CD4-positive, alpha-beta T cell treated with Interleukin-17A for 4 hours (primary cell): ENCODE measurements around the gene MUC5AC.
A peak's percentile ranks its signal among the peaks of the same experiment; 100 is the strongest.
"Not testable (repeated sequence)": the region's sequence is repeated elsewhere in the genome, so short reads cannot be mapped to it uniquely, and the experiment has no call there.

Experiments used
- DNase-seq: peaks from one replicate; pipeline ENCODE4 v3.0.0-alpha.2; 2020; ENCODE audit warnings: mixed read lengths

Gene MUC5AC

DNA sequence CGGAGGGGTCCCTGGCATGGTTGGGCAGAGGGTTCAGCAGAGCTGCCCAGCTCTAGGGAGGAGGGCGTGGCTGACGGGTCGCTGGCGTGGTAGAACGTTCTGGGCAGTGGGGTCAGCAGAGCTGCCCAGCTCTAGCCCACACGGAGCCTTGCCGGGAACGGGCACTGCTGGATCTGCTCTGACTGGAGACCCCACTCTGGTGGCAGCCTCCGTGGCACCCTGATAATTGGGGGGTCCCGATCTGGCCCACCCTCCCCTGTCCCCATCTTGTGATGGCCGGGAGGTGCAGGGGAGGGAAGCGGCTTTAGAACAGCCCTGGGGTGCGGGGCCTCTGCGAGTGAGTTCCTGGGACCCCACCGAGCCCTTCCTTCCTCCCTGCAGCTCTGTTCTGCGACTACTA, 21.9 kb downstream of the MUC5AC start:
- DNase-seq: no peak

- DNase-seq: no peak
These were observed 22.4 kb downstream of the MUC5AC start for GRCh38 chr11:1180171-1180570.

GRCh38 chr11:1180947-1181391, 23.2 kb downstream of the MUC5AC start:
- DNase-seq: no peak

- DNase-seq: no peak
These were observed 23.7 kb downstream of the MUC5AC start for GRCh38 chr11:1181420-1181819.

DNA sequence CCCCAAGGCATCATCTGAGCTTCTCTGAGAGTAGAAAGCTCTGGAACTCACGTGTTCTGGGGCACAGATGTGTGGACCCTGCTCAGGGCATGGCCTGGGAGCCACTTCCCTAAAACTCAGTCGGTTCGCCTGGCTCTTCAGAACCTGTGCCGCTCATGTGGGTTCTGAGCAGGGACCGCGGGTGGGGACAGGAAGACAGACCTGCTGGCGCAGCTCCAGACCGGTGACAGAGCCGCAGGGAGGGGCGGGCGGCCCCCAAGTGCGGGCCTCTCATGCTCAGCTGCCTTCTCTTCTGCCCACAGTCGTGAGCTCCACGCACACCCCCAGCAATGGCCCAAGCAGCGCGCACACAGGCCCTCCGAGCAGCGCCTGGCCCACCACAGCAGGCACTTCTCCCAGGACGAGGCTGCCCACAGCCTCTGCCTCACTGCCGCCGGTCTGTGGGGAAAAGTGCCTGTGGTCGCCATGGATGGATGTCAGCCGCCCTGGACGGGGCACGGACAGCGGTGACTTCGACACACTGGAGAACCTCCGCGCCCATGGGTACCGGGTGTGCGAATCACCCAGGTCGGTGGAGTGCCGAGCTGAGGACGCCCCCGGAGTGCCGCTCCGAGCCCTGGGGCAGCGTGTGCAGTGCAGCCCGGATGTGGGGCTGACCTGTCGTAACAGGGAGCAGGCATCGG, 24.2 kb downstream of the MUC5AC start:
- DNase-seq: no peak

DNA sequence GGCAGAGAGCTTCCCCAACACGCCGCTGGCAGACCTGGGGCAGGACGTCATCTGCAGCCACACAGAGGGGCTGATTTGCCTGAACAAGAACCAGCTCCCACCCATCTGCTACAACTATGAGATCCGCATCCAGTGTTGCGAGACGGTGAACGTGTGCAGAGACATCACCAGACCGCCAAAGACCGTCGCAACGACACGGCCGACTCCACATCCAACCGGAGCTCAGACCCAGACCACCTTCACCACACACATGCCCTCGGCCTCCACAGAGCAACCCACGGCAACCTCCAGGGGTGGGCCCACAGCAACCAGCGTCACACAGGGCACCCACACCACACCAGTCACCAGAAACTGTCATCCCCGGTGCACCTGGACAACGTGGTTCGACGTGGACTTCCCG, 26.4 kb downstream of the MUC5AC start:
- not testable (repeated sequence) for DNase-seq

GRCh38 chr11:1188451-1189130, 30.8 kb downstream of the MUC5AC start:
- not testable (repeated sequence) for DNase-seq

- not testable (repeated sequence) for DNase-seq
These were observed 32.1 kb downstream of the MUC5AC start for GRCh38 chr11:1189816-1190215.

DNA sequence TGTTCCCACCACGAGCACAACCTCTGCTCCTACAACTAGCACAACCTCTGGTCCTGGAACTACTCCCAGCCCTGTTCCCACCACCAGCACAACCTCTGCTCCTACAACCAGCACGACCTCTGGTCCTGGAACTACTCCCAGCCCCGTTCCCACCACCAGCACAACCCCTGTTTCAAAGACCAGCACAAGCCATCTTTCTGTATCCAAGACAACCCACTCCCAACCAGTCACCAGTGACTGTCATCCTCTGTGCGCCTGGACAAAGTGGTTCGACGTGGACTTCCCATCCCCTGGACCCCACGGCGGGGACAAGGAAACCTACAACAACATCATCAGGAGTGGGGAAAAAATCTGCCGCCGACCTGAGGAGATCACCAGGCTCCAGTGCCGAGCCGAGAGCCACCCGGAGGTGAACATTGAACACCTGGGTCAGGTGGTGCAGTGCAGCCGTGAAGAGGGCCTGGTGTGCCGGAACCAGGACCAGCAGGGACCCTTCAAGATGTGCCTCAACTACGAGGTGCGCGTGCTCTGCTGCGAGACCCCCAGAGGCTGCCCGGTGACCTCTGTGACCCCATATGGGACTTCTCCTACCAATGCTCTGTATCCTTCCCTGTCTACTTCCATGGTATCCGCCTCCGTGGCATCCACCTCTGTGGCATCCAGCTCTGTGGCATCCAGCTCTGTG, 34.2 kb downstream of the MUC5AC start:
- DNase-seq: not testable (repeated sequence)

GRCh38 chr11:1192741-1193325, 35.1 kb downstream of the MUC5AC start:
- no peak for DNase-seq

DNA sequence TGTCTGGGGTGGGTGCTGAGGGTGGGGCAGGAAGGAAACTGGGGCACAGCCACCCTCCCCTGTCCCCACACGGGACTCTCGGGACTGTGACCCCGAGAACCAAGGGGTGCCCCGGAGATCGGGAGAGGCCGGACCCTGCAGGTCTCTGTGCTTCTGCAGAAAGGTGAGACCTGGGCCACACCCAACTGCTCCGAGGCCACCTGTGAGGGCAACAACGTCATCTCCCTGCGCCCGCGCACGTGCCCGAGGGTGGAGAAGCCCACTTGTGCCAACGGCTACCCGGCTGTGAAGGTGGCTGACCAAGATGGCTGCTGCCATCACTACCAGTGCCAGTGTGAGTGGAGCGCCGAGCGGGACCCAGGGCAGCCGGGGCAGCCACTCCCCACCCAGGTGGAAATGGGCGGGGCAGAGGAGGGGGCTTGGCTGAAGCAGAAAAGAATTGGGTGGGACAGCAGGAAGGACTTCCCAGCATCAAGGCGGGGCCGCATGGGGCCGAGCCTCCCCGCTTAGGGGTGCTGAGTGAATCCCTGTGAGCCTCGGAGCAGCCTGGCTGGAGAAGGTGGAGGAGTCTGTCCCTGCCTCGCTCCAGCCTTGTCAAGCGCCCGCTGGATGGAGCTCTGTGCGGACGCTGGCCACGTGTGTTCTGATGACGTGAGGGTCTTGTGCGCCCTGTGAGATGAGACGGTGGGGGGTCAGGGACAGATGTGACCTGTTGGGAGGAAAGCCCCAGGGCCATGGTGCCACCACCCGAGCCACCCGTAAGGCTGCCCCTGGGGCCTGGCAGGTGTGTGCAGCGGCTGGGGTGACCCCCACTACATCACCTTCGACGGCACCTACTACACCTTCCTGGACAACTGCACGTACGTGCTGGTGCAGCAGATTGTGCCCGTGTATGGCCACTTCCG, 35.8 kb downstream of the MUC5AC start:
- no peak for DNase-seq

DNA sequence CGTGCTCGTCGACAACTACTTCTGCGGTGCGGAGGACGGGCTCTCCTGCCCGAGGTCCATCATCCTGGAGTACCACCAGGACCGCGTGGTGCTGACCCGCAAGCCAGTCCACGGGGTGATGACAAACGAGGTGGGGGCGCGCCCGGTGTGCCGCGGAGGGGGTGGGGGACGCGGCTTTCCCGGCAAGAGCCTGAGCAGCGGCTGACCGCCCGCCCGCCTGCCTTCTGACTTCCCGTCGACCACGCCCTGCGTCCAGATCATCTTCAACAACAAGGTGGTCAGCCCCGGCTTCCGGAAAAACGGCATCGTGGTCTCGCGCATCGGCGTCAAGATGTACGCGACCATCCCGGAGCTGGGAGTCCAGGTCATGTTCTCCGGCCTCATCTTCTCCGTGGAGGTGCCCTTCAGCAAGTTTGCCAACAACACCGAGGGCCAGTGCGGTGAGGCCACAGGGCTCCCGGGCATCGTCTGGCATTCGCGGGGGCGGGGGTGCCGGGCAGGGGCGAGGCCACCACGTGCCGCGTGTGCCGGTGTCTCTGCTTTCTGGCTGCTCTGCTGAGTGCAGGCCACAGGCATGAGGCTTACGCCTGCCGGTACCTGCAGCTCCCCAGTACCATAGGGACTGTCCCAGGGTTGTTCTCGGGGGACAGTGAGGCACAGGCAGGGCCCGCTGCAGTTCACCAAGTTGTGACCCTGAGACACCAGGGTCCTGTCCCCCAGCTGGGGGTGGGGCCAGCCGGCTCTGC, 36.7 kb downstream of the MUC5AC start:
- DNase-seq: no peak

GRCh38 chr11:1194977-1195681, 37.4 kb downstream of the MUC5AC start:
- DNase-seq: no peak

GRCh38 chr11:1195682-1196515, 38.1 kb downstream of the MUC5AC start:
- no peak for DNase-seq

GRCh38 chr11:1196516-1197391, 39.0 kb downstream of the MUC5AC start:
- DNase-seq: no peak

- DNase-seq: no peak
These were observed 39.7 kb downstream of the MUC5AC start for GRCh38 chr11:1197431-1197885.

- DNase-seq: no peak
These were observed 40.3 kb downstream of the MUC5AC start for GRCh38 chr11:1197886-1198560.

DNA sequence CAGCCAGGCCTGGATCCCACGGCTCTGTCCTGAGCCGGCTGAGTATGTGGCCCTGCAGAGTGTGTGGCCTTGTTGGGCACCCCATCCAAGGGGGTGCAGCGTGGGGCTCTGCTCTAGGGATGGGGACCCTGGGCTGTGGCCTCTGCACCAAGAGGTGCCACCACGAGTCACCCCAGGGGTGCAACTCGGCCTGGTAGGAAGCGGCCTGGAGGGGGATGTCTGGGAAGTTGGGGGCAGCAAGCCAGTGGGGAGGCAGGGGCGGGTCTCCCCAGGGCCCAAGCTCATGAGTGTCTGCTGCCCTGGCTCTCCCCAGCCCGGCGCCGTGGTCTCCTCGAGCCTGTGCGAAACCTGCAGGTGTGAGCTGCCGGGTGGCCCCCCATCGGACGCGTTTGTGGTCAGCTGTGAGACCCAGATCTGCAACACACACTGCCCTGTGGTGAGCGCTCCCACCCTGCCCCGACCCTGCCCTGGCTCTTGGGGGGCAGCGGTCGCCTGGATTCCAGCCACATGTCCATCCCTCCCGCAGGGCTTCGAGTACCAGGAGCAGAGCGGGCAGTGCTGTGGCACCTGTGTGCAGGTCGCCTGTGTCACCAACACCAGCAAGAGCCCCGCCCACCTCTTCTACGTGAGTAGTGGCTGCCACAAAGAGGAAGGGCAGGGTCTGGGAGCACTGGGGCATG, 40.9 kb downstream of the MUC5AC start:
- DNase-seq: peak; percentile 1
